ENCODE data around the gene PTPRN2.

Gene PTPRN2

GRCh38 chr7:157660971-157661610, 926.5 kb downstream of the PTPRN2 start:
- Histone ChIP-seq H3K36me3 (ENCODE audit: control insufficient read depth, insufficient read depth, low read length) (no peaks in the 10 kb centered on the region), H3K79me2 (no peaks in the 10 kb centered on the region), H3K4me3 (ENCODE audit: low read depth, low read length) (no peak overlapping the region), H3K4me1 (no peaks in the 10 kb centered on the region), H3K27me3 (ENCODE audit: control insufficient read depth, insufficient read depth, low read length) (no peaks in the 10 kb centered on the region), H3K27ac (no peak overlapping the region), H2AFZ (no peak overlapping the region), H3K4me2 (ENCODE audit: low read length) (no peak overlapping the region), H3K9me3 (ENCODE audit: control insufficient read depth, low read length) (no peaks in the 10 kb centered on the region), H3K9ac (no peak overlapping the region)
- no peak for TF ChIP-seq CTCF (IDR thresholded peaks at IDR 0.05)

- H3K27me3 ChIP-seq (ENCODE audit: control insufficient read depth, insufficient read depth, low read length): no peaks in the 10 kb centered on the region
- TF ChIP-seq CTCF (IDR thresholded peaks at IDR 0.05): no peak
Measured at GRCh38 chr7:157658851-157659412, 928.7 kb downstream of the PTPRN2 start.

GRCh38 chr7:157657741-157658740, 929.6 kb downstream of the PTPRN2 start:
- Histone ChIP-seq H3K36me3 (ENCODE audit: control insufficient read depth, insufficient read depth, low read length) (no peaks in the 10 kb centered on the region), H3K4me1 (no peaks in the 10 kb centered on the region), H2AFZ (no peak overlapping the region), H3K27me3 (ENCODE audit: control insufficient read depth, insufficient read depth, low read length) (no peaks in the 10 kb centered on the region), H3K27ac (no peak overlapping the region), H3K79me2 (no peaks in the 10 kb centered on the region), H3K9me3 (ENCODE audit: control insufficient read depth, low read length) (no peaks in the 10 kb centered on the region), H3K4me3 (ENCODE audit: low read depth, low read length) (no peak overlapping the region), H3K4me2 (ENCODE audit: low read length) (no peak overlapping the region), H3K9ac (no peak overlapping the region)
- no peak for TF ChIP-seq CTCF (IDR thresholded peaks at IDR 0.05)

More at GRCh38 chr7:157658851-157659412, 928.7 kb downstream of the PTPRN2 start:
- H3K79me2 ChIP-seq: no peaks in the 10 kb centered on the region
- H3K36me3 ChIP-seq (ENCODE audit: control insufficient read depth, insufficient read depth, low read length): no peaks in the 10 kb centered on the region
- no peaks in the 10 kb centered on the region for H3K9me3 ChIP-seq (ENCODE audit: control insufficient read depth, low read length)
- no peak overlapping the region for H2AFZ ChIP-seq
- no peak overlapping the region for H3K4me3 ChIP-seq (ENCODE audit: low read depth, low read length)
- no peak overlapping the region for H3K27ac ChIP-seq
- H3K9ac ChIP-seq: no peak overlapping the region
- H3K4me2 ChIP-seq (ENCODE audit: low read length): no peak overlapping the region
- H3K4me1 ChIP-seq: no peaks in the 10 kb centered on the region

GRCh38 chr7:157656195-157656769, 931.3 kb downstream of the PTPRN2 start:
- Histone ChIP-seq H3K36me3 (ENCODE audit: control insufficient read depth, insufficient read depth, low read length) (no peaks in the 10 kb centered on the region), H3K27me3 (ENCODE audit: control insufficient read depth, insufficient read depth, low read length) (no peaks in the 10 kb centered on the region), H2AFZ (no peak overlapping the region), H3K4me3 (ENCODE audit: low read depth, low read length) (no peak overlapping the region), H3K4me1 (no peaks in the 10 kb centered on the region), H3K4me2 (ENCODE audit: low read length) (no peak overlapping the region), H3K9ac (no peak overlapping the region), H3K79me2 (no peaks in the 10 kb centered on the region), H3K9me3 (ENCODE audit: control insufficient read depth, low read length) (no peaks in the 10 kb centered on the region), H3K27ac (no peak overlapping the region)
- TF ChIP-seq CTCF (IDR thresholded peaks at IDR 0.05): no peak

All from parathyroid adenoma (tissue), 2 donors.